Endometrial microvascular endothelial cells (primary cell): ENCODE data around the gene KCNK1. TPM values are rescaled to one million over a fixed set of nuclear protein-coding genes. Genes with fewer than 3 reads are reported as not detected.
"Not testable (repeated sequence)": the region's sequence is repeated elsewhere in the genome, so short reads cannot be mapped to it uniquely, and the experiment has no call there.

Experiments used
- in situ Hi-C: cut with HindIII; loops from 2 replicates; pipeline ENCODE4 v1.10.0; 2017; ENCODE audit warnings: low sequenced_read_pairs, low pct_unique_long_range_greater_than_20kb; ENCODE audit errors: inconsistent ontology term
- total RNA-seq: library from RNA; depleted of rRNA; stranded (reverse); fragments of >200 nt; gene quantifications from one replicate; pipeline ENCODE4 v1.2.3, GENCODE V29; 2015; ENCODE audit errors: inconsistent ontology term

KCNK1 gene
- total RNA-seq, 1 donor from 2014 or later, result not detected

- in situ Hi-C loops, result no loop called here
Observed at GRCh38 chr1:233679030-233679429, 65.1 kb downstream of the KCNK1 start.

- in situ Hi-C loops, result no loop called here
Observed at GRCh38 chr1:233679591-233680373, 65.9 kb downstream of the KCNK1 start.

GRCh38 chr1:233681285-233681684 lies 67.4 kb downstream of the KCNK1 start:
- in situ Hi-C loops, result no loop called here

DNA sequence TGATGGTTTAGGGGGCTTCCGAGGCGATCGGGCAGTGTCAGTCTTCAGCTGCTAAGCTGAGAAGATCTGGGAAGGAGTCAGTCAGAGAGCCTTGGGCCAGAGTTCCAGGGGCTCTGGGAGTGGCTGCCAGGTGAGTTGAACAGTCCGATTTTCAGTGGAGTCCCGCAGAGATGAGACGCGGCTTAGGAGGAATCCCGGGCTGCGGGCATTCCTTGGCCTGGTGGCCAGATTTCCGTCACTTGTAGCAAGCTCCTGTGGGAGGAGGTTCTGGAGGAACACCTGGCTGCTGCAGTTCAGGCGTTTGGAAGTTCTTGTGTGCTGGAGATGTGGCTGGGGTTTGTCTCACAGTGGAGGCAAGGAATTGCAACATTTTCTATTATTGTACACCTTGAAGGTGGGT lies 72.7 kb downstream of the KCNK1 start:
- in situ Hi-C loops, result not testable (repeated sequence)

GRCh38 chr1:233689017-233689747 lies 75.3 kb downstream of the KCNK1 start:
- in situ Hi-C loops, result no loop called here

DNA sequence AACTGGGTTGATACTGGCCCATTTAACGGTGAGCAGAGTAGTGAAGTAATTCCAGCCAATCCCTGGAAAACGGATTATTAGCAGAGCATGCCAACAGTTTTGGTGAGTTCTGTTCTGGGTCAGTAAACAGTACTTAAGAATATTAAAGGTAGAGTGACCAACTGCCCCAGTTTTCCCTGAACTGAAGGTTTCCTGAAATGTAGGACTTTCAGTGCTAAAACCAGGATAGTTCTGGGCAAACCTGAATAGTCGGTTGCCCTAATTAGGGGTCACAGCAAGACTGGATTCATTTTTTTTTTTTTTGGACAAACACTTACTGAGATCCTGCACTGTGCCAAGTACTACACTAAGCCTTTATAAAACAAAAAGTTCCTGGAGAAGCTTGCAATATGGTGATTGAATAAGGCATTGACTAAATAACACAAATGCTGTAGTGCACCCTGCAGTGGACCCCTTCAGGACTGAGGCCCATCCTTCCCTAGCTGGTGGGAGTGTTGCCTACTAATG lies 75.9 kb downstream of the KCNK1 start:
- in situ Hi-C loops, result no loop called here

DNA sequence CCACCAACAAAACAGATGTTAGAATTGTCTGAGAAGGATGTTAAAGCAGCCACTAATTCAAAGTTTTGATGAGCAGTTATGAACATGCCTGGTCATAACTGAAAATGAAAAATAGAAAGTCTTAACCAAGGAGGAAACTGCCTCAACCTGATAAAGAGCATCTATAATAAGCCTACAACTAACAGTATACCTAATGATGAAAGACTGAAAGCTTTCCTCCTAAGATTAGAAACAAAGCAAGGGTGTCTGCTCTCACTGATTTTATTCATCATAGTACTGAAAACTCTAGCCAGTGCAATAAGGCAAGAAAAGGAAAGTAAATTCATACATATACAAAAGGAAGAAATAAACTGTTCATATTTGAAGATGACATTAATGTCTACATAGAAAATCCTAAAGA lies 82.0 kb downstream of the KCNK1 start:
- in situ Hi-C loops, result no loop called here

DNA sequence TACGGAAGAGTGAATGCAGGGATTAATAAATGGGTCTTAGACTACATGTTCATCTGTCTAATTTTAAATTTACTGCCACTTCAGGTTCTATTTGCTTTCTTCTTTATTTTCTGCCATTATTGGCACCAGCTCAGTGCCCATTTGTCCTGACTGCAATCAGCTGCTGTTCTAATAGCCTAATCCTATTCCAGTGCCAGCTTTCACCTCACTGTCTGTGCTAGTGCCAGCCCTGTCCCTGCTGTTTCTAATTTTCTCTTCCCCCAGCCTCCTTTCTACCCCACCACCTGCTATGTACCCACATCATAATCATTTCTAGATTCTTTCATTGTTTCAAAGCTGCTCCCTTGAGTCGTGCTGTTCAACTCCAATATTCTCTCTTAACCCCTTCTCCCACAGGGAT lies 86.4 kb downstream of the KCNK1 start:
- in situ Hi-C loops, result no loop called here

- in situ Hi-C loops, result no loop called here
Observed at GRCh38 chr1:233704170-233704897, 90.4 kb downstream of the KCNK1 start.

- in situ Hi-C loops, result no loop called here
Observed at GRCh38 chr1:233704898-233705723, 91.2 kb downstream of the KCNK1 start.

DNA sequence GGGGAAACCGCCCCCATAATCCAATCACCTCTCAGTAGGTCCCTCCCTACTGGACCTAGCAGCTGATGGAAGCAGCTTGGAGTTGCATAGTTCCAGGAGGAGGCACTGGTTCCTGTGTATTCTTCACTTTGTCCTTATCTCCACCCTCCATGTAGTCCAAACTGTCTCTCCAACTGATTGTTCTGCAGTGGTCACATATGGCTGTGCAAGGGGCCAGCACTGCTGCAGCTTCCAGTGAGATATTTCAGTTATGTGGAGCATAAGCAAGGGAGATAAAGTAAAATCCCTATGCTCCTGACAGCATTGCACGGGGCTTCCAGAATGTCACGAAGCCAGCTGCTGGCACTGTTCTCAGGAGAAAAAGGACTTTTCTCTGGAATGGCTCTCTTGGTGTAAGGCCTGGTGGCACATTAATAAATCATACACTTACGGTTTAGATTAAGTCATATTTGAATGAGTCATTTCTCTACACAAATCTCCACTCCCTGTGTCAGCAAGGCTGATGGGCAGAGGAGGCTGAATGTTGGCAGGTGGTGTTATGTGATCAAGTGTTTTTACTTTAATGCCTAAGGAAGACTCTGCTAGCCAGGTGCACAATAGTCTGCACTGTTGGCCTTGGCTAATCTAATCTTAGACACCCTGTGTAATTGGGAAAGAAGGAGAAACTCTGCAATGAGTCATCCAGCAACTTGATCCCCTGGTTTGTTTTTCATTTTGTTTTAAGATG lies 93.4 kb downstream of the KCNK1 start:
- in situ Hi-C loops, result no loop called here

DNA sequence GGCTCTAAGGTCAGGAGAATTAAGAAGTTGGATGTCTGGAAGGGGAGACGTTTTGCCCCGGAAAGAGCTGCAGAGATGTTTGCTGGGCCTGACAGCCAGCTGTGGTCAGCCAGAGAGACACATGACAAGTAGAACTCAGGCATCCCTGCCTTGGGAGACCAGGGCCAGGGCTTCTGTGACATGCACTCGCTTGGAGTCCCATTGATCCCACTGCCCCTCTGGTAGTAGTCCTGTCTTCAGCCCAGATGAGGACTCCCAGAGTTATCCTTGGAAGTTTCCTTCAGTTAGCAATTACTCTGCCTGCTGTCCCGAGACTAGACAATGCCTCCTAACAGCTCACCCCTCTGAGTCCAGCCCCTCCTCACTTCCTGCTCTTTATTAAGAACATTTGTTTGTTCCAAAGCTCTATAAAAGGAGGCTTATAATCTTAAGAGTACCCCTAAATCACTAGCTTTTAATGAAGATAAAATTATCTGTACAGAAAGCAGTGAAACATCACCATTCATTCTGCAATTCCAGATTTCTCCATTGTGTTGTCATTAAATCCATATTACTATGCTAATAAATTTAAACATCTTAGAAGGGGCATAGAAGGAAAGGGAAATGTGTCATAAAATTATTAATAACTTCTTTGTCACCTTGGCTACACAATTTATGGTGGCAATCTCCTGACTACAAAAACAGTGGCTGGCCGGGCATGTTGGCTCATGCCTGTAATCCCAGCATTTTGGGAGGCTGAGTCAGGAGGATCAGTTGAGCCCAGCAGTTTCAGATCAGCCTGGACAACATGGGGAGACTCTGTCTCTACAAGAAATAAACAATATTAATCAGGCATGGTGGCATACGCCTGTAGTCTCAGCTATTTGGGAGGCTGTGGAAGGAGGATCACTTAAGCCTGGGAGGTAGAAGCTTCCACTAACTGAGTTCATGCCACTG lies 94.2 kb downstream of the KCNK1 start:
- in situ Hi-C loops, result no loop called here

GRCh38 chr1:233710031-233710430 lies 96.1 kb downstream of the KCNK1 start:
- in situ Hi-C loops, result no loop called here

GRCh38 chr1:233710507-233710906 lies 96.6 kb downstream of the KCNK1 start:
- in situ Hi-C loops, result no loop called here

DNA sequence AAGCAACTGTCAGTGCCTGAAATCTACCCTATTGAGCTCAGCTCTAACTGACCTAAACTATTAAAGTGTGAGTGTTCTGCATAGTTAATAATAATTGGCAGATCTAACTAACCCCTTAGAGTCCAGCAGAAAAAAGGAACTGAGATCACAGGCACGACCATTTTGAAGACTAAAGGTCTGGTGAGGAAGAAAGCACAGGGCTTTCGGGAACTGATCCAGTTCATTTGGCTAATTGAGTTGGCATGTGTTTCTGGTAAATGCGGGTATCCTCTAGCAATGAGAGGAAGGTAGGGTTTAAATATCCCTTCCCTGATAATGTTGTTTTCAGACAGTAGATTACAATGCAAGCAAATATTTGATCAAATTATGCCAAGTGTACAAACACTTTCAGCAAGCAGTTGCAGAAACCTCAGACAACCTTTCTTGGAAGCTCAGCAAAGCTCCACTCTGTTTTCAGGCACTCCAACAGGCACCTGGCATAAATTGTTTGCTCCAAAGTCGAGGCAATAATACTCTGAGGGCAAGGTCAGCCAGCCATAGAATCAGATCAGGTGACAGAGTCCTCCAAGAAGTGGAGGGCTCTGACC lies 100.8 kb downstream of the KCNK1 start:
- in situ Hi-C loops, result no loop called here

- in situ Hi-C loops, result no loop called here
Observed at GRCh38 chr1:233718057-233718456, 104.2 kb downstream of the KCNK1 start.
